Measurements from ENCODE around the gene SLC22A31.

GRCh38 chr16:89243664-89244063 is 43.3 kb upstream of the SLC22A31 start:
- TF ChIP-seq MAX (IDR thresholded peaks at IDR 0.05; ENCODE audit: low read depth) (no peak), POLR2AphosphoS5 (IDR thresholded peaks at IDR 0.05; ENCODE audit: low read depth, low read length) (no peak), CTCF (IDR thresholded peaks at IDR 0.05) (no peak), SIN3A (IDR thresholded peaks at IDR 0.05; ENCODE audit: borderline replicate concordance, low read depth, low read length) (no peak), RAD21 (IDR thresholded peaks at IDR 0.05; ENCODE audit: low read length) (no peak), TAF1 (IDR thresholded peaks at IDR 0.05; ENCODE audit: borderline replicate concordance, low read depth, low read length) (no peak), YY1 (IDR thresholded peaks at IDR 0.05; ENCODE audit: low read depth) (no peak), ZBTB33 (IDR thresholded peaks at IDR 0.05; ENCODE audit: borderline replicate concordance, low read depth) (no peak), EP300 (IDR thresholded peaks at IDR 0.05; ENCODE audit: borderline replicate concordance in 1 of 2, low read depth in 1 of 2, low read length in 1 of 2) (no peak), MEF2A (IDR thresholded peaks at IDR 0.05; ENCODE audit: borderline replicate concordance, low read depth) (no peak), JUND (IDR thresholded peaks at IDR 0.05) (no peak)

All from SK-N-SH (cell line).